8988T (cell line): ENCODE results near the gene GBP1.
"Not testable (repeated sequence)": the region's sequence is repeated elsewhere in the genome, so short reads cannot be mapped to it uniquely, and the experiment has no call there.

Experiments used
- DNase-seq: peaks from one replicate; pipeline ENCODE4 v3.0.0; 2011

GBP1 gene

GRCh38 chr1:89051300-89051954, 13.6 kb downstream of the GBP1 start:
- DNase-seq, result no peak

- no peak for DNase-seq
Observed at GRCh38 chr1:89050649-89051033, 14.4 kb downstream of the GBP1 start.

GRCh38 chr1:89049901-89050648, 14.9 kb downstream of the GBP1 start:
- not testable (repeated sequence) for DNase-seq

DNA sequence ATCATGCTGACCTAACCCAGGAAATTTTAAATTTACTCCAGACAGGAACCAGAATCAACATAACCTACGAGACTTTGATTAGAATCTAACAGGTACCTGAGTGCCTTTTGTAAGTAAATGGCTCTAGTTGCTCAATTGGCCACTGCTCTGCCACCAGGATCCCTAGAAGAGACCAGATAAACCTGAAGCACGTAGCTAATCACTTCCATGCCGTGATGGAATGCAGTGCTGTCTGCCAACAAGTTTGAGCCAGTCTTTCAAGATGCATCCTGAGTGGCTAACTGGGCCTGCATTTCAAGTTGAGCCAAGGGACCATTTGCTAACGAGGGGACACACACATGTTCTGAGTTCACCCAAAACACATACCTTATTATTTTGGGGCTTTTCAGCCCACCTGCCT, 15.8 kb downstream of the GBP1 start:
- DNase-seq, result not testable (repeated sequence)

GRCh38 chr1:89047734-89048133, 17.3 kb downstream of the GBP1 start:
- DNase-seq, result no peak

- not testable (repeated sequence) for DNase-seq
Observed at GRCh38 chr1:89046318-89047183, 18.5 kb downstream of the GBP1 start.

GRCh38 chr1:89044970-89045721, 19.9 kb downstream of the GBP1 start:
- DNase-seq, result no peak

- no peak for DNase-seq
Observed at GRCh38 chr1:89043940-89044339, 21.1 kb downstream of the GBP1 start.

DNA sequence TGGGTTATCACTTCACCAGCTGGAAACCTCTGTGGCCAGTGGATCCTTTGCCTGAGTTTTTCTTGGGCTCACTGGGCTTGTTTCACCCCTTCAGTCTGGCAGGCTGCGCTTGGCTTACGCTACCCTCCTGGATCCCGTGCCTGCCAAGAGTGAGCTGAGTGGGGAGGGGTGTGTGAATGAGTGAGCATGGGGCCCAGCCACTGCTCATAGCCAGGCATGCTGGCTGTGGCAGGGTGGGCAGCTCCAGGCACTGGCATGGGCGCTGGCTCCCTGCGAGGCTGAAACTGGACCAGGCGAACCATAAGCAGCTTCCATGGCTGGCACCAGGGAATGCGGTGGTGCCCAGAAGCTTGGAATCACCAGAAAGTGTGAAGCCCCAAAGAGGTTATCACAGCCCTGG, 22.5 kb downstream of the GBP1 start:
- DNase-seq, result no peak

DNA sequence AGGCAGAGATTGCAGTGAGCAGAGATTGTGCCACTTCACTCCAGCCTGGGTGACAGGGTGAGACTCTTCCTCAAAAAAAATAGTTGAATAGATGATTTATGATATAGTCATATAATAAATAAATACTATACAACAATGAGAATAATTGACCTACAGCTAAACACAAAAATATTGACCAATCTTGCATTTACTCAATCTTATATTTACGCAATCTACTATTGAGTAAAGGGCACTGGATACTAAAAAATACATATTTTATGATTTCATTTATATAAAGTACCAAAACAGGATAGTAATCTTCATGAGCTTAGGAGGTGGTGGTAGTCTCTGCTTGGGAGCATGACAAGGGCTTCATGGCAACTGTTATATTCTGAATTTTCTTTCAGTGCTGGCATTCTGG, 23.3 kb downstream of the GBP1 start:
- no peak for DNase-seq

- no peak for DNase-seq
Observed at GRCh38 chr1:89041119-89041641, 23.8 kb downstream of the GBP1 start.

DNA sequence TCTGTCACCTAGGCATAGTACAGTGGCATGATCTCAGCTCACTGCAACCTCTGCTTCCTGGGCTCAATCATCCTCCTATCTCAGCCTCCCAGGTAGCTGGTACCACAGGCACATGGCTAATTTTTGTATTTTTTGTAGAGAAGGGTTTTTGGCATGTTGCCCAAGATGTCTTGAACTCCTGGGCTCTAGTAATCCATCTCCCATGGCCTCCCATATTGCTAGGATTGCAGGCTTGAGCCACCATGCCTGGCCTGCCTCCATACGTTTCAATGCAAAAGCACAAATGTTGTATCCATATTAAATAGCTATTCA, 24.7 kb downstream of the GBP1 start:
- no peak for DNase-seq

GRCh38 chr1:89037186-89037585, 27.8 kb downstream of the GBP1 start:
- DNase-seq, result no peak

DNA sequence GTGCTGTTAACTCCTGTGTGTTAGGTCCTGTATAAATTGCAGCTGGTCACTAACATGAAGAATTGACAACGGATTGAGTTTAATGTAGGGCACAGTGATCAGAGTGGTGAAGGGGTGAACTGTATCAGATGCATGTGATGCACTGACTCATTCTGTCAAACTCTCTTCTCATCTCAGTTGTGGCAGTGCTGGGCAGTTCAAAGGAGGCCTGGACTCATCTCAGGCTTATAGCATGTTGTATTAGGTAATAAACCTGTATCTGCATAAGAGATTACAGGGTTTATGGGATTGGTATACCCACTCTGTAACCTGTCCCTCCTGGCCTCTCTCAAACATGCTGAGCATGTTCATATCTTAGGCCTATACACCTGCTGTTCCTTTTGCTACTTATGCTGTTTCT, 29.9 kb downstream of the GBP1 start:
- no peak for DNase-seq

DNA sequence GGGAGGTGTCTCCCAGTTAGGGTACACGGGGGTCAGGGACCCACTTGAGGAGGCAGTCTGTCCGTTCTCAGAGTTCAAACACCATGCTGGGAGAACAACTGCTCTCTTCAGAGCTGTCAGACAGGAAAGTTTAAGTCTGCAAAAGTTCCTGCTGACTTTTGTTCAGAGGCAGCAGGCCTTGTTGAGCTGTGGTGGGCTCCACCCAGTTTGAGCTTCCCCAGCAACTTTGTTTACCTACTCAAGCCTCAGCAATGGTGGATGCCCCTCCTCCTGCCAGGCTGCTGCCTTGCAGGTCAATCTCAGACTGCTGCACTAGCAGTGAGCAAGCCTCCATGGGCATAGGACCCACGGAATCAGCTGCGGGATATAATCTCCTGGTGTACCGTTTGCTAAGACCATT, 31.0 kb downstream of the GBP1 start:
- DNase-seq, result not testable (repeated sequence)

GRCh38 chr1:89029051-89029450, 36.0 kb downstream of the GBP1 start:
- DNase-seq, result not testable (repeated sequence)

DNA sequence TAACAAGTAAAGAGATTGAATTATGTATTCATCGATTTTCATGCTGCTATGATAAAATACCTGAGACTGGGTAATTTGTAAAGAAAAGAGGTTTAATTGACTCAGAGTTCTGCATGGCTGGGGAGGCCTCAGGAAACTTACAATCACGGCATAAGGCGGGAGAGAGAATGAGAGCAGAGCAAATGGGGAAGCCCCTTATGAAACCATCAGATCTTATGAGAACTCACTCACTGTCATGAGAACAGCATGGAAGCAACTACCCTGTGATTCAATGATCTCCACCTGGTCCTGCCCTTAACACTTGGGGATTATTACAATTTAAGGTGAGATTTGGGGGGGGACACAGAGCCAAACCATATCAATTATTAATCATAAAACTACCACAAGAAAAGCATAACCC, 39.1 kb downstream of the GBP1 start:
- no peak for DNase-seq

DNA sequence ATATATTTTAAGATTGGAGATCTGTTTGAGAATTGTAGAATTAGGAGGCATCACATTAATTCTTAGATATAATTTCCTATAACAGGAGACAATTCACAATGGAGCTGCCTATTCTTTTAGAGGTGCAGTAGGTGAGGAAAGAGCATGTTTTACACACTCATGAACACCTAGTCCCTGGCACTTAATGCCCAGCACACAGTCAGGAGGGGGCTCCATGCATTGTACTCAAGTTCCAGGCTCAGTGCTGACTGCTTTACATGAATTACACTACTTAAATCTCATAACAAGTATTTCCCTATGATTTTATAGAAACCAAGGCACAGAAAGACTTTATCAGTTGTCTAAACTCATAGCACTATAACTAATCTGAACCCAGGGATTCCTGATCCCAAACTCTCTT, 42.0 kb downstream of the GBP1 start:
- no peak for DNase-seq

GRCh38 chr1:89022167-89022959, 42.6 kb downstream of the GBP1 start, which contains the start of gene GBP3:
Gene GBP3 (minus strand): TSS chr1:89022866. CDS start chr1:89020721, 2,145 bp downstream.
- no peak for DNase-seq

GRCh38 chr1:89018318-89018717, 46.7 kb downstream of the GBP1 start:
- DNase-seq, result not testable (repeated sequence)

GRCh38 chr1:89008511-89008910, 56.5 kb downstream of the GBP1 start:
- DNase-seq, result no peak
